Kidney (tissue), 14 donors: ENCODE data around the gene SMYD3. TPM values are rescaled to one million over a fixed set of nuclear protein-coding genes. Genes with fewer than 3 reads are reported as not detected.

Experiments used
- DNase-seq, 5 donors: peaks; one replicate each; pipeline ENCODE4 v3.0.0-alpha.2; 2013 to 2020
- FAIRE-seq: peaks from 2 replicates; lab custom pipeline; 2012; peaks lifted over from hg19 to GRCh38; lab: Jason Lieb, UNC
- H3K27ac ChIP-seq, 2 donors: one replicate each; pipeline ENCODE4 v1.7.0; 2013; ENCODE audit warnings: low read depth in 2 of 2, low read length in 2 of 2, inconsistent platforms in 1 of 2
- H3K27me3 ChIP-seq: one replicate; pipeline ENCODE4 v1.7.1; 2013; ENCODE audit warnings: low read length, inconsistent platforms; ENCODE audit not compliant: control insufficient read depth, insufficient read depth
- H3K36me3 ChIP-seq, 3 donors: one replicate each; pipeline versions ENCODE4 v1.7.0 to v1.7.1; 2013; ENCODE audit warnings: low read length in 3 of 3, control low read depth in 1 of 3, inconsistent platforms in 1 of 3; ENCODE audit not compliant: insufficient read depth in 3 of 3, control insufficient read depth in 2 of 3
- H3K4me1 ChIP-seq, 3 donors: one replicate each; pipeline versions ENCODE4 v1.7.0 to v1.7.1; 2013; ENCODE audit warnings: low read length in 3 of 3, inconsistent platforms in 1 of 3, low read depth in 1 of 3; ENCODE audit not compliant: control insufficient read depth in 2 of 3, insufficient read depth in 2 of 3
- H3K4me3 ChIP-seq, 3 donors: one replicate each; pipeline versions ENCODE4 v1.7.0 to v1.8.1; 2013; ENCODE audit warnings: low read length in 3 of 3, control low read depth in 1 of 3, inconsistent platforms in 1 of 3
- H3K9ac ChIP-seq, 3 donors: one replicate each; pipeline versions ENCODE4 v1.7.0 to v1.7.1; 2013; ENCODE audit warnings: low read length in 3 of 3, control low read depth in 1 of 3, inconsistent platforms in 1 of 3
- H3K9me3 ChIP-seq, 3 donors: one replicate each; pipeline versions ENCODE4 v1.7.0 to v1.7.1; 2013; ENCODE audit warnings: low read length in 3 of 3, control low read depth in 1 of 3, inconsistent platforms in 1 of 3; ENCODE audit not compliant: control insufficient read depth in 2 of 3, insufficient read depth in 1 of 3
- intact Hi-C: fragments of 100-400 bp; cut with DNase I; formaldehyde crosslinking; loops from one replicate; pipeline ENCODE4 v1.11.1; 2022
- polyA plus RNA-seq: library from polyadenylated mRNA; stranded (reverse); fragments of 350-450 nt; fragmentation: Illumina TruSeq; extraction: RNeasy Lipid Tissue Mini Kit (QIAGEN cat#74804); gene quantifications from one replicate; pipeline ENCODE4 v1.2.3, GENCODE V29; 2014; ENCODE audit warnings: low read depth, low replicate concordance; ENCODE audit not compliant: insufficient read depth
- total RNA-seq: library from RNA; stranded (reverse); fragmentation: NEBNext Ultra II Directional; extraction: Animal tissue kit (Norgen Biotek cat#: 25700); gene quantifications from one replicate; pipeline ENCODE4 v1.2.1, GENCODE V29; 2021
- TF ChIP-seq, protein P1 (sequence below): IDR thresholded peaks from 3 replicates; pipeline ENCODE4 v1.5.1; 2012; ENCODE audit warnings: mild to moderate bottlenecking, moderate library complexity, borderline replicate concordance; ENCODE audit not compliant: insufficient read depth; ENCODE audit errors: extremely low read depth
- donor health status: control.
- donor health status: control.
- donor health status: control.
- donor health status: control.
- donor health status: control.
- donor health status: DM: yes; HTN: yes; CAD: no.
- donor health status: Normal renal cell carcinoma (clear cell type).

The SMYD3 gene
- total and polyA plus RNA-seq, 2 donors from 2014 or later = 23.3 to 23.9 TPM

DNA sequence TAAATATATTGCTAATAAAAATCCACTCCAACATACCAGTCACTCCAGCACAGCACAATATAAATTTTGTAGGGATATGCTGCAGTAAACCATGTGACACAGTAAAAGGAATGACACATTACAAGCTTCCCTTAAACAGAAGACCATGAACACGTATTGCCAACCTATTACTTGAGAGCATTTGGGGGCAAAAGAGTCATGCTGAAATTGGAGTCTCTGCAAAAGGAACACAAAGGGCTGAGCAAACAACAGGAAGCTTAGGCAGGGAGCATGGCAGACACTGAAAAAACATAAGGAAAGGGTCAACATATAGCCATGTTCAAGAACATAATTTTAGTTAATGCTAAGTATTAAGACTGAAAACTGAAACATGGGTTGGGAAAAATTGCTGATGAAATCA is 214.5 kb downstream of the SMYD3 start:
- H3K27me3 ChIP-seq = no peaks in the 10 kb centered on the region
- FAIRE-seq = no peak
- no peaks in the 10 kb centered on the region for H3K9me3 ChIP-seq
- no peak overlapping the region for H3K27ac ChIP-seq
- no peaks in the 10 kb centered on the region for H3K36me3 ChIP-seq
- TF ChIP-seq, protein P1, sequence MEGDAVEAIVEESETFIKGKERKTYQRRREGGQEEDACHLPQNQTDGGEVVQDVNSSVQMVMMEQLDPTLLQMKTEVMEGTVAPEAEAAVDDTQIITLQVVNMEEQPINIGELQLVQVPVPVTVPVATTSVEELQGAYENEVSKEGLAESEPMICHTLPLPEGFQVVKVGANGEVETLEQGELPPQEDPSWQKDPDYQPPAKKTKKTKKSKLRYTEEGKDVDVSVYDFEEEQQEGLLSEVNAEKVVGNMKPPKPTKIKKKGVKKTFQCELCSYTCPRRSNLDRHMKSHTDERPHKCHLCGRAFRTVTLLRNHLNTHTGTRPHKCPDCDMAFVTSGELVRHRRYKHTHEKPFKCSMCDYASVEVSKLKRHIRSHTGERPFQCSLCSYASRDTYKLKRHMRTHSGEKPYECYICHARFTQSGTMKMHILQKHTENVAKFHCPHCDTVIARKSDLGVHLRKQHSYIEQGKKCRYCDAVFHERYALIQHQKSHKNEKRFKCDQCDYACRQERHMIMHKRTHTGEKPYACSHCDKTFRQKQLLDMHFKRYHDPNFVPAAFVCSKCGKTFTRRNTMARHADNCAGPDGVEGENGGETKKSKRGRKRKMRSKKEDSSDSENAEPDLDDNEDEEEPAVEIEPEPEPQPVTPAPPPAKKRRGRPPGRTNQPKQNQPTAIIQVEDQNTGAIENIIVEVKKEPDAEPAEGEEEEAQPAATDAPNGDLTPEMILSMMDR = no peak
- no peak overlapping the region for H3K4me3 ChIP-seq
- no peak overlapping the region for H3K9ac ChIP-seq
- DNase-seq = no peak
- H3K4me1 ChIP-seq = peaks cover 0 to 4% (median 0%) of the 10 kb centered on the region in 3 donors
- intact Hi-C loops = no loop called here

DNA sequence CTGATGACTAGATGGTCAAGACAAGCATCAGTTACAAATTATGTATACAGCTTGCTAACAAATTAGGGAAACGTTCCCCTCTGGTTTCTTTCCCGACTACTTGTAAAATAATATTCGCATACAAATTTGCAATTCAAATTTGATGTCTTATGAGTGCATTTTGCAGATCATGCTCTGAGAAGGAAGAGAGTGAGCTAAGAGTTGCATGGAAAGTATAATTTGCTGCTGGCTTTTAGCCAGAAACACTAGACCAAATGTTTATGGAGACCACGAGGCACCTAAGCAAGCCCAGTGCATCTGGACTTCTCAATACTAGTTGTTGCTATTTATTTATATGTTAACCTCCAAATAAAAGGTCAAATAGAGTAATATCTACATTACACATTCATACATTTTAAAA is 216.0 kb downstream of the SMYD3 start:
- Histone ChIP-seq H3K27ac (no peak overlapping the region), H3K27me3 (no peaks in the 10 kb centered on the region), H3K4me1 (peaks cover 0 to 4% (median 0%) of the 10 kb centered on the region in 3 donors), H3K4me3 (no peak overlapping the region), H3K36me3 (no peaks in the 10 kb centered on the region), H3K9ac (no peak overlapping the region), H3K9me3 (no peaks in the 10 kb centered on the region)
- DNase-seq (no peak), FAIRE-seq (no peak)
- intact Hi-C loops = no loop called here
- TF ChIP-seq, protein P1 = no peak

DNA sequence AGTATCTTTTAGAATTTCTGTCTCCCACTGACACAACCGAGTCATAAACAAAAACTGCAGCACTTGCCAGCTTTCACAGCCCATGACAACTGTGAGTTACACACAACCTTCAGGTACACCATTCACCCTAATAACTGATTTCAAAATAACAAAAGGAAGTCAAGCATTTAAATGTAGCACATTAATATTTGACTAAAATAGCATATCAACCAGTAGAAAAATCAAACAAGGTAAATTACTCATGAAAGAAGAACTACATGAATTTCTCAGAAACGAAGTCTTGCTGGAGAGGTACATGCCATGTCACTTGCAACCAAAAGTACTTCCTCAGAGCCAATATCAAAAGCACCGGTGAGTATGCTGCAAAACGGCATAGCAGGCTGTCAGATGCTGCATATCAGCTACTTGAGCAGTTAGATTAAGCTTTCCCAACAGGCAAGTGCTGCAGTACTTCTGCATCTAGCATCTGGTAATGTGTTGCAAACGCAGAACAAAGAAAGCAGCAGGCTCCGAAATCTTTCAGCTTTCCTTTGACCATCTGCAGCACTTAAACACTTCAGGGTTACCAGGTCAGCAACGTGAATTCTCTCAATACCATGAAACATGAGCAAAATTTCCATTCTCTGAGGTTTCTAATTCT is 223.2 kb downstream of the SMYD3 start:
- no peaks in the 10 kb centered on the region for H3K9me3 ChIP-seq
- no peaks in the 10 kb centered on the region for H3K4me1 ChIP-seq
- H3K36me3 ChIP-seq = no peaks in the 10 kb centered on the region
- no peak overlapping the region for H3K27ac ChIP-seq
- intact Hi-C loops = no loop called here
- TF ChIP-seq, protein P1 = no peak
- no peak overlapping the region for H3K4me3 ChIP-seq
- no peak overlapping the region for H3K9ac ChIP-seq
- no peak for DNase-seq
- FAIRE-seq = no peak
- H3K27me3 ChIP-seq = no peaks in the 10 kb centered on the region

DNA sequence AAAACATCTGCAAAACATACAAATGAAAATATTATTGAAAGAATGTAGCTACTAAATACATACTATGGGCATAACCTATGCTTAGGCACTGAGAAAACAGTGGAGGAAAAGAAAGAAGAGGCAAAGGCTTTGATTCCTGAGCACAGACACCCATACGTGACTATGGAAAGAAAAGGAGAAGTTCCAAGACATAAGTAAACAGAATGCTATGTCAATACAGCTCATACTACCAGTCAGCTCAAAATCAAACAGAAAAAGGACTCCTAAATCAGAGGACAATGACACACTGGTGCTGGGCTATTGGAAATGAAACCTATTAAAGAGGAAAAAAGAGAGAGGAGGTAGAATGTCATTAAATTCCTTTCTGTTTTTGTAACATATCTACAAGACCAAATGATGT is 225.4 kb downstream of the SMYD3 start:
- H3K9ac ChIP-seq = no peak overlapping the region
- no peaks in the 10 kb centered on the region for H3K27me3 ChIP-seq
- no peak for DNase-seq
- H3K4me3 ChIP-seq = no peak overlapping the region
- FAIRE-seq = no peak
- no peaks in the 10 kb centered on the region for H3K4me1 ChIP-seq
- no peak overlapping the region for H3K27ac ChIP-seq
- no peaks in the 10 kb centered on the region for H3K9me3 ChIP-seq
- TF ChIP-seq, protein P1 = no peak
- intact Hi-C loops = no loop called here
- H3K36me3 ChIP-seq = no peaks in the 10 kb centered on the region
